Spleen (tissue), 11 donors: ENCODE results near the gene P2RX6. TPM values are rescaled to one million over a fixed set of nuclear protein-coding genes. Genes with fewer than 3 reads are reported as not detected.

Experiments used
- DNase-seq: peaks from one replicate; pipeline ENCODE4 v3.0.0-alpha.2; 2020
- H3K27ac ChIP-seq, 8 donors: fragments of 200-600 bp; sonication (generic) in 7 of 8; 1 replicate in 4 of 8; 2 replicates in 4 of 8; pipeline versions ENCODE4 v1.5.0 to v1.8.0; 2016 to 2021; ENCODE audit warnings: inconsistent platforms in 4 of 8, mild to moderate bottlenecking in 4 of 8, moderate library complexity in 1 of 8
- H3K27me3 ChIP-seq, 7 donors: fragments of 200-600 bp; sonication (generic) in 6 of 7; replicated peaks in 1 of 7; 1 replicate in 4 of 7; 2 replicates in 3 of 7; pipeline versions ENCODE4 v1.5.0 to v1.8.0; 2016 to 2021; ENCODE audit warnings: inconsistent platforms in 3 of 7, mild to moderate bottlenecking in 1 of 7
- H3K36me3 ChIP-seq, 6 donors: fragments of 200-600 bp; sonication (generic) in 5 of 6; 1 replicate in 4 of 6; 2 replicates in 2 of 6; pipeline versions ENCODE4 v1.5.0 to v1.8.0; 2016 to 2021; ENCODE audit warnings: inconsistent platforms in 2 of 6
- H3K4me1 ChIP-seq, 6 donors: fragments of 200-600 bp; sonication (generic) in 5 of 6; 1 replicate in 3 of 6; 2 replicates in 3 of 6; pipeline versions ENCODE4 v1.5.0 to v1.8.0; 2016 to 2021; ENCODE audit warnings: inconsistent platforms in 3 of 6
- H3K4me3 ChIP-seq, 8 donors: fragments of 200-600 bp; sonication (generic) in 7 of 8; 1 replicate in 4 of 8; 2 replicates in 4 of 8; pipeline versions ENCODE4 v1.5.0 to v1.8.0; 2016 to 2021; ENCODE audit warnings: inconsistent platforms in 4 of 8, mild to moderate bottlenecking in 4 of 8, moderate library complexity in 2 of 8
- H3K9me3 ChIP-seq, 8 donors: fragments of 200-600 bp; sonication (generic) in 7 of 8; 1 replicate in 4 of 8; 2 replicates in 4 of 8; pipeline versions ENCODE4 v1.5.0 to v1.8.0; 2016 to 2021; ENCODE audit warnings: inconsistent platforms in 4 of 8
- CTCF ChIP-seq, 11 experiments: fragments of 200-600 bp in 7 of 11; fragments of 450-650 bp in 4 of 11; sonication (generic) in 4 of 11; IDR thresholded peaks in 8 of 11; conservative IDR thresholded peaks in 3 of 11; 1 replicate in 7 of 11; 2 replicates in 4 of 11; pipeline versions ENCODE4 v1.4.0 to v1.8.0; 2016 to 2021; ENCODE audit warnings: antibody characterized with exemption in 11 of 11, inconsistent platforms in 4 of 11, mild to moderate bottlenecking in 1 of 11
- POLR2A ChIP-seq, 3 donors: fragments of 450-650 bp; IDR thresholded peaks; one replicate each; pipeline ENCODE4 v1.5.1; 2017; ENCODE audit warnings: antibody characterized with exemption in 3 of 3, mild to moderate bottlenecking in 1 of 3
- POLR2AphosphoS5 ChIP-seq, 3 donors: sonication (generic); formaldehyde crosslinking; IDR thresholded peaks; one replicate each; pipeline ENCODE4 v1.5.1; 2017; ENCODE audit warnings: antibody characterized with exemption in 3 of 3
- whole genome bisulfite sequencing, 5 donors: extraction: QIAGEN DNeasy Blood & Tissue Kit in 3 of 5; methylation state at CpG; one replicate each; pipeline versions ENCODE4 v1.1.5 to v1.1.7; 2013 to 2018; 5-methylcytosine and 5-hydroxymethylcytosine counted together
- intact Hi-C: fragments of 100-400 bp; cut with DNase I; formaldehyde crosslinking; loops from one replicate; pipeline ENCODE4 v1.15.0; 2023; ENCODE audit warnings: low total_unique reads
- polyA plus RNA-seq, 3 donors: library from polyadenylated mRNA; stranded (reverse); fragments of 200-250 nt; gene quantifications; one replicate each; pipeline ENCODE4 v1.2.1, GENCODE V29; 2013
- total RNA-seq, 7 donors: library from RNA; depleted of rRNA in 3 of 7; stranded (reverse); fragments of >200 nt in 3 of 7; fragmentation: NEBNext Ultra II Directional in 4 of 7; extraction: Animal tissue kit (Norgen Biotek cat#: 25700) in 4 of 7; gene quantifications; one replicate each; pipeline versions ENCODE4 v1.1.0 to v1.2.1, GENCODE V29; 2016 to 2021
- donor health status: healthy with polysubstance abuse.
- donor health status: DM: no; HTN: no; CAD: no; lungs with moderate emphysema.
- donor health status: DM: no; HTN: no; CAD: no.
- donor health status: Bipolar disorder and iron deficiency.
- donor health status: healthy.
- donor health status: DM: no; HTN: no; CAD: no.
- donor health status: DM: yes; HTN: yes; CAD: no.

The P2RX6 gene
- total and polyA plus RNA-seq, 10 donors: 0.86 to 14.4 (median 4.4) TPM

GRCh38 chr22:20983081-20983771 lies 31.7 kb upstream of the P2RX6 start:
- no peak for DNase-seq
- WGBS, 5 donors: 71 to 85% (median 78%) methylated on average over 5 of the region's 5 CpGs

GRCh38 chr22:20985720-20986119 lies 29.2 kb upstream of the P2RX6 start:
- H3K9me3 ChIP-seq: no peaks in the 10 kb centered on the region
- DNase-seq: no peak
- H3K27me3 ChIP-seq: no peaks in the 10 kb centered on the region
- no peak overlapping the region for H3K27ac ChIP-seq
- intact Hi-C loops: no loop called here
- H3K36me3 ChIP-seq: peaks cover 0 to 74% (median 34%) of the 10 kb centered on the region in 6 donors
- no peak overlapping the region for H3K4me3 ChIP-seq
- H3K4me1 ChIP-seq: peaks cover 18 to 43% (median 25%) of the 10 kb centered on the region in 6 donors
- no peak for TF ChIP-seq POLR2A (IDR thresholded peaks at IDR 0.05)
- TF ChIP-seq CTCF (IDR thresholded peaks at IDR 0.05 in 8 of 11, conservative IDR thresholded peaks at IDR 0.05 in 3 of 11): no peak
- no peak for TF ChIP-seq POLR2AphosphoS5 (IDR thresholded peaks at IDR 0.05)
- WGBS, 5 donors: 90 to 98% (median 95%) methylated on average over 3 to 7 of the region's 7 CpGs

More at GRCh38 chr22:20983081-20983771, 31.7 kb upstream of the P2RX6 start:
- H3K36me3 ChIP-seq: peaks cover 0 to 49% (median 26%) of the 10 kb centered on the region in 6 donors
- peaks cover 0 to 10% (median 7%) of the 10 kb centered on the region in 8 donors for H3K9me3 ChIP-seq
- no peaks in the 10 kb centered on the region for H3K27me3 ChIP-seq
- intact Hi-C loops: no loop called here
- H3K4me3 ChIP-seq: peak overlapping the region in 7 of 8 donors; percentile 59 to 89 (median 77)
- peak overlapping the region in 3 of 8 donors; percentile 91 to 96 (median 95) for H3K27ac ChIP-seq
- H3K4me1 ChIP-seq: peaks cover 18 to 50% (median 40%) of the 10 kb centered on the region in 6 donors
- TF ChIP-seq CTCF (IDR thresholded peaks at IDR 0.05 in 8 of 11, conservative IDR thresholded peaks at IDR 0.05 in 3 of 11) (no peak), POLR2A (IDR thresholded peaks at IDR 0.05) (no peak), POLR2AphosphoS5 (IDR thresholded peaks at IDR 0.05) (no peak)

- Histone ChIP-seq H3K36me3 (peaks cover 0 to 80% (median 40%) of the 10 kb centered on the region in 6 donors), H3K27ac (no peak overlapping the region), H3K4me3 (no peak overlapping the region), H3K4me1 (peaks cover 12 to 36% (median 19%) of the 10 kb centered on the region in 6 donors), H3K9me3 (no peaks in the 10 kb centered on the region), H3K27me3 (no peaks in the 10 kb centered on the region)
- no peak for DNase-seq
- WGBS, 5 donors: 93 to 98% (median 97%) methylated on average over 1 of the region's 1 CpG
- TF ChIP-seq CTCF (IDR thresholded peaks at IDR 0.05 in 8 of 11, conservative IDR thresholded peaks at IDR 0.05 in 3 of 11) (no peak), POLR2A (IDR thresholded peaks at IDR 0.05) (no peak), POLR2AphosphoS5 (IDR thresholded peaks at IDR 0.05) (no peak)
- intact Hi-C loops: no loop called here
Measured at GRCh38 chr22:20986365-20986764, 28.6 kb upstream of the P2RX6 start.

- Histone ChIP-seq H3K4me3 (no peak overlapping the region), H3K36me3 (peaks cover 1 to 90% (median 49%) of the 10 kb centered on the region in 6 donors), H3K27ac (no peak overlapping the region), H3K4me1 (peaks cover 10 to 29% (median 15%) of the 10 kb centered on the region in 6 donors), H3K9me3 (no peaks in the 10 kb centered on the region), H3K27me3 (no peaks in the 10 kb centered on the region)
- DNase-seq: no peak
- WGBS, 5 donors: 93 to 96% (median 96%) methylated on average over 11 to 14 of the region's 14 CpGs
- intact Hi-C loops: no loop called here
- TF ChIP-seq CTCF (IDR thresholded peaks at IDR 0.05 in 8 of 11, conservative IDR thresholded peaks at IDR 0.05 in 3 of 11): no peak
- no peak for TF ChIP-seq POLR2A (IDR thresholded peaks at IDR 0.05)
- no peak for TF ChIP-seq POLR2AphosphoS5 (IDR thresholded peaks at IDR 0.05)
Measured at GRCh38 chr22:20987375-20987774, 27.6 kb upstream of the P2RX6 start.
